NT2/D1 (cell line): Measurements from ENCODE around the gene MNX1.

Source experiments
- SUZ12 ChIP-seq: IDR thresholded peaks from 2 replicates; pipeline ENCODE4 v1.6.1; 2011; ENCODE audit not compliant: insufficient read length, insufficient read depth; ENCODE audit errors: extremely low read depth
- YY1 ChIP-seq: IDR thresholded peaks from 2 replicates; pipeline ENCODE4 v1.6.1; 2011; ENCODE audit not compliant: insufficient read length, insufficient read depth
- ZNF274 ChIP-seq: IDR thresholded peaks from 2 replicates; pipeline ENCODE4 v1.6.1; 2011; ENCODE audit warnings: mild to moderate bottlenecking, low read depth, low read length

DNA sequence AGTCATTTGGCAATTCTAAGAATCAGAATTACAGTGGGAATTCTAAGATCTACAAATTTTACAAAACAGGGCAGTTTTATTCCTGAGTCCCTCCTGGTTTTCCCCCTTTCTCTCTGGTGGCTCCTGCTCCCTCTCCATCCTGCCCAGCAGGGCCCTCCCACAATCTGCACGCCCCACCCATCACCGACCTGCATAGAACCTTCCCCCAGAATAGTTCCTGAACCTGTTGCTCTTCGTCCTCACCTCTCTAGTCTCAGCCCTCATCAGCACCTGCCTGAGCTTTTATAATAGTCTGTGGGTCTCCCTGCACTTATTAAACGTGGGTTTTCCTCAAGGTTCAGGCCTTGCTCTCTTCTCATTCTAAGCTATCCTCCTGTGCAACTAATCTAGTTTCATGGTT lies 49.1 kb upstream of the MNX1 start:
- no peak for TF ChIP-seq YY1
- TF ChIP-seq ZNF274, result no peak
- TF ChIP-seq SUZ12, result no peak
